ENCODE measurements around the gene IL15.

IL15 gene

GRCh38 chr4:141642711-141643110, 6.3 kb downstream of the IL15 start:
- no peak for TF ChIP-seq Cebpa-rat (IDR thresholded peaks at IDR 0.05)
- no peaks in the 10 kb centered on the region for H3K9me3 ChIP-seq (replicated peaks in 1 of 11)
- peak overlapping the region in 3 of 11 experiments; percentile 14 to 70 (median 62); a peak in 5 of 22 replicates for H3K4me2 ChIP-seq
- H3K9ac ChIP-seq: no peak overlapping the region
- no peak overlapping the region for H3K4me3 ChIP-seq
- no peak overlapping the region for H3K27ac ChIP-seq
- H3K36me3 ChIP-seq: no peaks in the 10 kb centered on the region
- peaks cover 0 to 48% (median 2%) of the 10 kb centered on the region in 10 experiments; a peak in 7 of 20 replicates for H3K4me1 ChIP-seq
- H4K20me1 ChIP-seq: no peaks in the 10 kb centered on the region
- H3K27me3 ChIP-seq: peaks cover 0 to 4% (median 0%) of the 10 kb centered on the region in 11 experiments; a peak in 4 of 22 replicates

GRCh38 chr4:141643557-141643956, 7.2 kb downstream of the IL15 start:
- no peak overlapping the region for H3K4me3 ChIP-seq
- H3K9me3 ChIP-seq (replicated peaks in 1 of 11): no peaks in the 10 kb centered on the region
- peaks cover 0 to 53% (median 2%) of the 10 kb centered on the region in 10 experiments; a peak in 7 of 20 replicates for H3K4me1 ChIP-seq
- no peak overlapping the region for H3K27ac ChIP-seq
- H3K27me3 ChIP-seq: 0 out of 22 replicates have a peak, but pooled peaks cover 0 to 1% (median 0%) of the 10 kb centered on the region in 11 experiments
- H3K9ac ChIP-seq: no peak overlapping the region
- H3K4me2 ChIP-seq: peak overlapping the region in 2 of 11 experiments; percentile 24 to 49; a peak in 4 of 22 replicates
- H4K20me1 ChIP-seq: no peaks in the 10 kb centered on the region
- H3K36me3 ChIP-seq: no peaks in the 10 kb centered on the region
- no peak for TF ChIP-seq Cebpa-rat (IDR thresholded peaks at IDR 0.05)

DNA sequence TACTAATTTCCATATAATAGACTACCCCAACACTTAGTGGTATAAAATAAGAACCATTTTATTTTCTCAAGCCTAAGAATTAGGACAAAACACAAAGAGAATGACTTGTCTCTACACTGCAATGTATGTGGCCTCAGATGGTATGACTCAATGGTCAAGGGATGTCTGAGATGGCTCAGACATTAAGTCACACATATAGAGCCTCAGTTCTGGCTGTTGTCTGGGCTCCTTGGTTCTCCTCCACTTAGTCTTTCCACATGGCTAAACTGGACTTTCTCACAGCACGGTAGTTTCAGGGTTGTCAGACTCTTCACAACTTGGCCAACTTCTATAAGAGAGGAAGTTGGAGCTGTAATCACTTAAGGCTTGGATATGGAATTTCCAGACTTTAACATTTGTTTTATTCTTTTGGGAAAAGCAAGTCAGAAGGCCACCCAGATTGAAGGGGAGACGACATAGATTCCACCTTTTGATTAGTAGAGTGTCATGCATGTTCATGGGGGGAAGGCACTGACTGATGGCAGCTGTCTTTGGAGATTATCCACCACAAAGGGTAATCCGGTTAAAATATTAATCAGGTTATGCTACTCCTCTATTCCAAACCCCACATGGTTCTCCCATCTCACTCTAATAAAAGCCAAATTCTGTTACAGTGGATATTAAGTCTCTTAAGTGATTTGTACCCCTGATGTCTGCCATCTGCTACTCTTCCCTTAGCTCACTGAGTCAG, 9.4 kb downstream of the IL15 start:
- H3K4me3 ChIP-seq: no peak overlapping the region

GRCh38 chr4:141646969-141647368, 10.6 kb downstream of the IL15 start:
- Histone ChIP-seq H3K27me3 (no peaks in the 10 kb centered on the region), H3K9ac (no peak overlapping the region), H4K20me1 (no peaks in the 10 kb centered on the region), H3K4me1 (peaks cover 0 to 40% (median 0%) of the 10 kb centered on the region in 10 experiments; a peak in 7 of 20 replicates), H3K4me3 (no peak overlapping the region), H3K4me2 (no peak overlapping the region), H3K27ac (no peak overlapping the region), H3K9me3 (replicated peaks in 1 of 11) (no peaks in the 10 kb centered on the region), H3K36me3 (no peaks in the 10 kb centered on the region)
- TF ChIP-seq Cebpa-rat (IDR thresholded peaks at IDR 0.05): no peak

More for the DNA sequence above, 9.4 kb downstream of the IL15 start:
- Histone ChIP-seq H3K9ac (no peak overlapping the region), H3K27ac (no peak overlapping the region), H3K4me2 (no peak overlapping the region), H3K36me3 (no peaks in the 10 kb centered on the region), H3K9me3 (replicated peaks in 1 of 11) (no peaks in the 10 kb centered on the region), H3K27me3 (no peaks in the 10 kb centered on the region), H3K4me1 (peaks cover 0 to 46% (median under 1%) of the 10 kb centered on the region in 10 experiments; a peak in 7 of 20 replicates), H4K20me1 (no peaks in the 10 kb centered on the region)
- no peak for TF ChIP-seq Cebpa-rat (IDR thresholded peaks at IDR 0.05)

GRCh38 chr4:141647966-141648365, 11.6 kb downstream of the IL15 start:
- Histone ChIP-seq H3K4me1 (peaks cover 0 to 30% (median 0%) of the 10 kb centered on the region in 10 experiments; a peak in 6 of 20 replicates), H3K9me3 (replicated peaks in 1 of 11) (no peaks in the 10 kb centered on the region), H3K9ac (no peak overlapping the region)

GRCh38 chr4:141652161-141652778, 15.9 kb downstream of the IL15 start:
- H3K4me2 ChIP-seq: no peak overlapping the region
- H3K4me3 ChIP-seq: no peak overlapping the region
- no peaks in the 10 kb centered on the region for H4K20me1 ChIP-seq
- H3K36me3 ChIP-seq: no peaks in the 10 kb centered on the region
- TF ChIP-seq Cebpa-rat (IDR thresholded peaks at IDR 0.05): no peak
- H3K9ac ChIP-seq: no peak overlapping the region
- no peak overlapping the region for H3K27ac ChIP-seq
- peaks cover 0 to 21% (median 0%) of the 10 kb centered on the region in 10 experiments; a peak in 6 of 20 replicates for H3K4me1 ChIP-seq
- H3K27me3 ChIP-seq: no peaks in the 10 kb centered on the region
- no peaks in the 10 kb centered on the region for H3K9me3 ChIP-seq (replicated peaks in 1 of 11)

More at GRCh38 chr4:141647966-141648365, 11.6 kb downstream of the IL15 start:
- Histone ChIP-seq H3K4me3 (no peak overlapping the region), H3K36me3 (no peaks in the 10 kb centered on the region), H3K27me3 (no peaks in the 10 kb centered on the region), H3K27ac (0 out of 22 replicates have a peak overlapping the region, but pooled peaks of 1 of the 11 experiments have one; percentile 23), H4K20me1 (no peaks in the 10 kb centered on the region), H3K4me2 (peak overlapping the region in 3 of 11 experiments; percentile 23 to 43 (median 32); a peak in 5 of 22 replicates)
- no peak for TF ChIP-seq Cebpa-rat (IDR thresholded peaks at IDR 0.05)

DNA sequence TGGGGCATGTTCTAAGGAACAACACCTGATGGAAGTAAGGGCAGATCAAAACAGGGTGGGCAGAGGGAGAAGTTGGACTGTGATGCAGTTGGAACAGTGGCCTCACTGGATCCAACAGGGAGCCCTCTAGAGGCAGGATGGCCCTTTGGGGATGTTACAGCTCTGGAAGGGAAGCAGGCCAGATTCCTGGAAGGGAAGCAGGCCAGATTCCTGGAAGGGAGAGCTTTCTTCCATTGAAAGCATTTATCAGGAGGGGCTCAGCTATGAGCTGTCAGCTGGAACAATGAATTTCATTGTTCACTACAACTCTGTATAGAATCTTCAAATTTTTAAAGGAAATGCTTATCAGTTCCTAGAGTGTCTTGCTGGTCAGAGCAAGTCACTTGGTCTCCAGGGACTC, 17.7 kb downstream of the IL15 start:
- Histone ChIP-seq H3K9ac (no peak overlapping the region), H3K27me3 (no peaks in the 10 kb centered on the region), H3K36me3 (no peaks in the 10 kb centered on the region), H4K20me1 (no peaks in the 10 kb centered on the region), H3K4me1 (peaks cover 0 to 7% (median 5%) of the 10 kb centered on the region in 10 experiments; a peak in 6 of 20 replicates), H3K27ac (no peak overlapping the region), H3K4me3 (no peak overlapping the region), H3K9me3 (replicated peaks in 1 of 11) (no peaks in the 10 kb centered on the region), H3K4me2 (no peak overlapping the region)
- TF ChIP-seq Cebpa-rat (IDR thresholded peaks at IDR 0.05): no peak

DNA sequence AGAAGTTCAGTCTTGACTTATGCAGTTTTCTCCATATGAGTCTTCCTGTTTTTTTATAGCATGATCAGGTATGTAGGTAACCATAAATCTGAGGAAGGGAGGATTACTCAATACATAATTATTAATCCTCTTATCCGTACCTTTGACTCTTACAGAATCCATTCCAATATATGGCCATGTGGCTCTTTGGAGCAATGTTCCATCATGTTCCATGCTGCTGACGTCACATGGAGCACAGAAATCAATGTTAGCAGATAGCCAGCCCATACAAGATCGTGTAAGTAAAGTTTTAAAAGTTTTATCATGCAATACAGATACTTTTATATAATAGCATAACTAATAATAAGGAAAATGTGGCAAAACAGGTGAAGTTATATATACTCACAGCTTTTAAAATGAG, 19.6 kb downstream of the IL15 start:
- Histone ChIP-seq H3K27me3 (no peaks in the 10 kb centered on the region), H3K36me3 (no peaks in the 10 kb centered on the region), H3K4me2 (no peak overlapping the region), H3K9ac (no peak overlapping the region), H3K27ac (no peak overlapping the region), H3K4me1 (peaks cover 0 to 7% (median 5%) of the 10 kb centered on the region in 10 experiments; a peak in 6 of 20 replicates), H3K9me3 (replicated peaks in 1 of 11) (no peaks in the 10 kb centered on the region), H3K4me3 (no peak overlapping the region), H4K20me1 (no peaks in the 10 kb centered on the region)
- TF ChIP-seq Cebpa-rat (IDR thresholded peaks at IDR 0.05): no peak

DNA sequence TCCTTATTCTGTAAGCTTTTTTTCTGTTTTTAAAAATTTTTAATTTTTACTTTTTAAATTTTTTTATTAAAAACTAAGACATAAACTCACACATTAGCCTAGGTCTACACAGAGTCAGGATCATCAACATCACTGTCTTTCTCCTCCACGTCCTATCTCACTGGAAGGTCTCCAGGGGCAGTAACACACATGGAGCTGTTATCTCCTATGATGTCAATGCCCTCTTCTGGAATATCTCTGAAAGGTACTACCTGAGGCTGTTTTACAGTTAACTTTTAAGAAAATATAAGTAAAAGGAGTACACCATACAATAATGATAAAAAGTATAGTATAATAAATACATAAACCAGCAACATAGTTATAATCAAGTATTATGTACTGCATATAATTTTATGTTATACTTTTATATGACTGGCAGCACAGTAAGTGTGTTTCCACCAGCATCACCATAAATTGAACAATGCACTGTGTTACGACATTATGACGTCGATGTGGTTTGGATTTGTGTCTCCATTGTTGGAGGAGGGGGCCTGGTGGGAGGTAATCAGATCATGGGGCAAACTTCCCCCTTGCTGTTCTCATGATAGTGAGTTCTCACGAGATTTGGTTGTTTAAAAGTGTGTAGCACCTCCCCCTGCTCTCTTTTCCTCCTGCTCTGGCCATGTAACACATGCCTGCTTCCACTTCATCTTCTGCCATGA, 21.3 kb downstream of the IL15 start:
- no peaks in the 10 kb centered on the region for H4K20me1 ChIP-seq
- no peak for TF ChIP-seq Cebpa-rat (IDR thresholded peaks at IDR 0.05)

More for the DNA sequence above, 21.3 kb downstream of the IL15 start:
- Histone ChIP-seq H3K9me3 (replicated peaks in 1 of 11) (no peaks in the 10 kb centered on the region), H3K27ac (no peak overlapping the region), H3K4me3 (no peak overlapping the region), H3K36me3 (no peaks in the 10 kb centered on the region), H3K4me2 (0 out of 22 replicates have a peak overlapping the region, but pooled peaks of 2 of the 11 experiments have one; percentile 3 to 20), H3K9ac (no peak overlapping the region), H3K4me1 (peaks cover 0 to 7% (median 5%) of the 10 kb centered on the region in 10 experiments; a peak in 6 of 20 replicates), H3K27me3 (no peaks in the 10 kb centered on the region)

All from BLaER1 treated with 17β-estradiol and CSF1 and Interleukin-3, amounts not matched to agents 10 nM and 100 nM (cell line).